A673 (cell line): Measurements from ENCODE around the gene SLC38A8. TPM values are rescaled to one million over a fixed set of nuclear protein-coding genes. Genes with fewer than 3 reads are reported as not detected.

Experiments
- BruUV-seq: library from RNA; stranded (reverse); fragments of 400-500 nt; replicated peaks from 2 replicates; lab custom pipeline; 2021; lab: Mats Ljungman, UMichigan
- CTCF ChIA-PET: fragments of 300-600 bp; sonication (Branson Sonifier 250); formaldehyde crosslinking; loops from one replicate; lab custom pipeline; 2022; ENCODE audit warnings: antibody characterized with exemption; lab: Charles Lee
- POLR2A ChIA-PET: fragments of 300-600 bp; sonication (Branson Sonifier 250); formaldehyde crosslinking; loops from one replicate; lab custom pipeline; 2022; ENCODE audit warnings: antibody characterized with exemption; ENCODE audit not compliant: low non-redundant PET; lab: Charles Lee
- DNase-seq: peaks from one replicate; pipeline ENCODE4 v3.0.0-alpha.2; 2015; ENCODE audit warnings: low spot score
- H3K27ac ChIP-seq: fragments of 200-600 bp; sonication (generic); 2 replicates; pipeline ENCODE4 v1.5.1; 2016; ENCODE audit warnings: mixed run types, low read depth, mild to moderate bottlenecking, mixed read lengths, antibody characterized with exemption, low read length; ENCODE audit not compliant: poor library complexity, severe bottlenecking
- H3K27me3 ChIP-seq: fragments of 200-600 bp; sonication (generic); replicated peaks from 2 replicates; pipeline ENCODE4 v1.6.1; 2017; ENCODE audit warnings: mixed run types, low read depth, mild to moderate bottlenecking, mixed read lengths, antibody characterized with exemption, low read length; ENCODE audit not compliant: insufficient read depth, poor library complexity
- H3K36me3 ChIP-seq: fragments of 200-600 bp; sonication (generic); 2 replicates; pipeline ENCODE4 v1.6.1; 2016; ENCODE audit warnings: mixed run types, mild to moderate bottlenecking, mixed read lengths, antibody characterized with exemption, low read length; ENCODE audit not compliant: insufficient read depth, poor library complexity, severe bottlenecking
- H3K4me1 ChIP-seq: fragments of 200-600 bp; sonication (generic); 2 replicates; pipeline ENCODE4 v1.6.1; 2017; ENCODE audit warnings: mixed run types, mild to moderate bottlenecking, mixed read lengths, antibody characterized with exemption, low read length; ENCODE audit not compliant: insufficient read depth, poor library complexity, severe bottlenecking
- H3K4me3 ChIP-seq: fragments of 200-600 bp; sonication (generic); 2 replicates; pipeline ENCODE4 v1.5.1; 2016; ENCODE audit warnings: low read depth, mixed run types, mild to moderate bottlenecking, mixed read lengths, low read length; ENCODE audit not compliant: poor library complexity, severe bottlenecking
- H3K9me3 ChIP-seq: fragments of 200-600 bp; sonication (generic); 2 replicates; pipeline ENCODE4 v1.6.1; 2016; ENCODE audit warnings: mixed run types, low read depth, mild to moderate bottlenecking, mixed read lengths, antibody characterized with exemption, low read length; ENCODE audit not compliant: poor library complexity, severe bottlenecking
- CTCF ChIP-seq: fragments of 300-800, 200-600 bp; sonication (generic); conservative IDR thresholded peaks from 2 replicates; pipeline ENCODE4 v1.5.1; 2017; ENCODE audit warnings: low read depth, mild to moderate bottlenecking, antibody characterized with exemption, low read length, moderate library complexity, mixed read lengths
- EZH2 ChIP-seq: fragments of 200-600 bp; sonication (generic); IDR thresholded peaks from 2 replicates; pipeline ENCODE4 v1.6.1; 2017; ENCODE audit warnings: borderline replicate concordance, low read depth, mild to moderate bottlenecking, mixed read lengths, antibody characterized with exemption, low read length; ENCODE audit not compliant: poor library complexity, severe bottlenecking
- intact Hi-C: fragments of 100-400 bp; cut with micrococcal nuclease; formaldehyde crosslinking; loops from one replicate; pipeline ENCODE4 v1.10.0; 2022; ENCODE audit not compliant: unreplicated experiment
- total RNA-seq: library from RNA; stranded (reverse); gene quantifications from 2 replicates; pipeline ENCODE4 v1.2.3, GENCODE V29; 2021

The SLC38A8 gene
- total RNA-seq, 1 experiment from 2014 or later = not detected

GRCh38 chr16:84038469-84038868 lies 4.1 kb downstream of the SLC38A8 start:
- Histone ChIP-seq H3K36me3 (no peaks in the 10 kb centered on the region), H3K9me3 (no peaks in the 10 kb centered on the region), H3K4me3 (no peak overlapping the region), H3K27me3 (no peaks in the 10 kb centered on the region), H3K27ac (no peak overlapping the region), H3K4me1 (no peaks in the 10 kb centered on the region)
- ChIA-PET POLR2A (no interaction called here), CTCF (no interaction called here)
- no peak for DNase-seq
- no peak for TF ChIP-seq CTCF
- no peak for TF ChIP-seq EZH2
- no TSS peak for BruUV-seq
- intact Hi-C loops = no loop called here

GRCh38 chr16:84036982-84037425 lies 5.6 kb downstream of the SLC38A8 start:
- no peak for TF ChIP-seq CTCF
- TF ChIP-seq EZH2 = no peak
- DNase-seq = no peak
- Histone ChIP-seq H3K9me3 (no peaks in the 10 kb centered on the region), H3K4me3 (no peak overlapping the region), H3K4me1 (no peaks in the 10 kb centered on the region), H3K27me3 (no peaks in the 10 kb centered on the region), H3K36me3 (no peaks in the 10 kb centered on the region), H3K27ac (no peak overlapping the region)
- ChIA-PET CTCF (no interaction called here), POLR2A (no interaction called here)
- intact Hi-C loops = no loop called here
- BruUV-seq = no TSS peak

- ChIA-PET CTCF (no interaction called here), POLR2A (no interaction called here)
- BruUV-seq = no TSS peak
- Histone ChIP-seq H3K27ac (no peak overlapping the region), H3K4me3 (no peak overlapping the region), H3K4me1 (no peaks in the 10 kb centered on the region), H3K36me3 (no peaks in the 10 kb centered on the region), H3K27me3 (no peaks in the 10 kb centered on the region), H3K9me3 (no peaks in the 10 kb centered on the region)
- no peak for DNase-seq
- intact Hi-C loops = no loop called here
- TF ChIP-seq EZH2 = no peak
- no peak for TF ChIP-seq CTCF
These were observed 6.5 kb downstream of the SLC38A8 start for GRCh38 chr16:84036131-84036530.
